ENCODE results near the gene ATAT1. TPM values are rescaled to one million over a fixed set of nuclear protein-coding genes. Genes with fewer than 3 reads are reported as not detected.

Gene ATAT1
- polyA plus RNA-seq, 1 of the 3 experiments (the other 2 are of a cell fraction), result 36.2 TPM

GRCh38 chr6:30654798-30655742 lies 28.4 kb downstream of the ATAT1 start:
- no peak for TF ChIP-seq REST (IDR thresholded peaks at IDR 0.05; ENCODE audit: low read depth, low read length)
- TF ChIP-seq ELF1 (IDR thresholded peaks at IDR 0.05), result no peak
- TF ChIP-seq USF2 (IDR thresholded peaks at IDR 0.05; ENCODE audit: borderline replicate concordance, low read depth, low read length), result no peak
- TF ChIP-seq SIN3A (IDR thresholded peaks at IDR 0.05; ENCODE audit: borderline replicate concordance, low read depth, low read length), result no peak
- TF ChIP-seq RCOR1 (IDR thresholded peaks at IDR 0.05; ENCODE audit: low read length), result no peak
- TF ChIP-seq RAD21 (IDR thresholded peaks at IDR 0.05; ENCODE audit: low read length), result no peak
- no peak for TF ChIP-seq EZH2phosphoT487 (IDR thresholded peaks at IDR 0.05; ENCODE audit: borderline replicate concordance, low read depth)
- no peak for TF ChIP-seq RFX5 (IDR thresholded peaks at IDR 0.05; ENCODE audit: low read length)
- TF ChIP-seq NFIC (IDR thresholded peaks at IDR 0.05; ENCODE audit: borderline replicate concordance), result no peak
- no peak for TF ChIP-seq USF1 (IDR thresholded peaks at IDR 0.05; ENCODE audit: borderline replicate concordance, low read depth)
- TF ChIP-seq GABPA (IDR thresholded peaks at IDR 0.05; ENCODE audit: low read depth), result no peak
- TF ChIP-seq MAX (IDR thresholded peaks at IDR 0.05; ENCODE audit: low read depth), result no peak
- TF ChIP-seq ZBTB33 (IDR thresholded peaks at IDR 0.05; ENCODE audit: borderline replicate concordance, low read depth), result no peak
- no peak for TF ChIP-seq FOXJ3 (CRISPR knock-in tag; IDR thresholded peaks at IDR 0.05)
- TF ChIP-seq NRF1 (IDR thresholded peaks at IDR 0.05; ENCODE audit: low read depth, low read length), result no peak
- TF ChIP-seq EP300 (IDR thresholded peaks at IDR 0.05; ENCODE audit: borderline replicate concordance in 1 of 2, low read depth in 1 of 2, low read length in 1 of 2), result no peak
- TF ChIP-seq YY1 (IDR thresholded peaks at IDR 0.05; ENCODE audit: low read depth), result no peak
- TF ChIP-seq TCF12 (IDR thresholded peaks at IDR 0.05), result no peak
- Histone ChIP-seq H3K4me3 (ENCODE audit: low read depth in 2 of 2, low read length in 1 of 2) (no peak overlapping the region), H3K4me1 (ENCODE audit: control insufficient read depth in 1 of 2, insufficient read depth in 2 of 2, low read depth in 1 of 2, low read length in 1 of 2) (no peaks in the 10 kb centered on the region), H3F3A (replicated peaks; ENCODE audit: insufficient read depth) (peaks cover 4% of the 10 kb centered on the region), H3K4me2 (no peak overlapping the region), H4K20me1 (ENCODE audit: insufficient read depth) (no peaks in the 10 kb centered on the region), H3K36me3 (replicated peaks in 1 of 2; ENCODE audit: control insufficient read depth in 1 of 2, insufficient read depth in 2 of 2, low read length in 1 of 2) (peaks cover 34 to 56% of the 10 kb centered on the region in 2 experiments), H3K27ac (ENCODE audit: low read depth in 2 of 2, low read length in 1 of 2) (no peak overlapping the region), H3K9me3 (no peaks in the 10 kb centered on the region), H3K27me3 (ENCODE audit: insufficient read depth) (no peaks in the 10 kb centered on the region), H3K9me2 (no peaks in the 10 kb centered on the region), H2AFZ (ENCODE audit: low read depth) (no peak overlapping the region), H3K9ac (no peak overlapping the region), H3K79me2 (ENCODE audit: insufficient read depth) (no peaks in the 10 kb centered on the region; the same call in 1 of the 2 replicates)
- 94% methylated on average over 19 of the region's 19 CpGs for WGBS (ENCODE audit: low lambda C conversion rate)
- no peak for DNase-seq
- CTCF ChIA-PET, result interaction anchor here (1.2 to 2.0 kb wide), 2 partner anchors 24 to 68 kb away, joined by 3 to 7 read pairs; no protein-coding TSS in a partner anchor
- POLR2A ChIA-PET, result no interaction called here

Data from SK-N-SH (cell line).